Gastrocnemius medialis (tissue), 4 donors: Measurements from ENCODE around the gene CDC42EP3. TPM values are rescaled to one million over a fixed set of nuclear protein-coding genes. Genes with fewer than 3 reads are reported as not detected.

Experiments
- ATAC-seq, 2 donors: fragments of 150-250 bp; one replicate each; pipeline ENCODE4 v1.9.1; 2016
- DNase-seq, 2 donors: peaks; one replicate each; pipeline ENCODE4 v3.0.0-alpha.2; 2019
- H3K27ac ChIP-seq, 4 donors: fragments of 200-600 bp; sonication (generic); 1 replicate in 1 of 4; 2 replicates in 3 of 4; pipeline ENCODE4 v1.5.1; 2016 to 2018; ENCODE audit warnings: mild to moderate bottlenecking in 2 of 4, moderate library complexity in 1 of 4
- H3K27me3 ChIP-seq, 3 donors: fragments of 200-600 bp; sonication (generic) in 2 of 3; 1 replicate in 1 of 3; 2 replicates in 2 of 3; pipeline versions ENCODE4 v1.5.1 to v1.6.0; 2016 to 2019; ENCODE audit warnings: mild to moderate bottlenecking in 1 of 3, moderate library complexity in 1 of 3
- H3K36me3 ChIP-seq, 2 donors: fragments of 200-600 bp; sonication (generic) in 1 of 2; one replicate each; pipeline ENCODE4 v1.5.1; 2017 to 2018
- H3K4me1 ChIP-seq, 2 donors: fragments of 200-600 bp; sonication (generic) in 1 of 2; one replicate each; pipeline ENCODE4 v1.5.1; 2016 to 2017; ENCODE audit warnings: mild to moderate bottlenecking in 2 of 2
- H3K4me3 ChIP-seq, 4 donors: fragments of 200-600 bp; sonication (generic) in 3 of 4; 1 replicate in 1 of 4; 2 replicates in 3 of 4; pipeline ENCODE4 v1.5.1; 2016 to 2019; ENCODE audit warnings: mild to moderate bottlenecking in 2 of 4
- H3K9me3 ChIP-seq, 3 donors: fragments of 200-600 bp; sonication (generic) in 2 of 3; 1 replicate in 1 of 3; 2 replicates in 2 of 3; pipeline ENCODE4 v1.5.1; 2016 to 2019
- POLR2A ChIP-seq, 2 donors: fragments of 450-650 bp; IDR thresholded peaks; one replicate each; pipeline ENCODE4 v1.6.1; 2017; ENCODE audit warnings: antibody characterized with exemption in 2 of 2, mild to moderate bottlenecking in 2 of 2, moderate library complexity in 2 of 2
- in situ Hi-C, 4 donors: fragments of 200-750 bp; cut with MboI; loops; one replicate each; pipeline versions ENCODE4 v1.15.0 to v1.8.0; 2017; ENCODE audit warnings: low sequenced_read_pairs in 4 of 4
- intact Hi-C: fragments of 100-400 bp; cut with DNase I; formaldehyde crosslinking; loops from one replicate; pipeline ENCODE4 v1.15.1; 2023; ENCODE audit warnings: low total_unique reads
- total RNA-seq, 4 donors: library from RNA; depleted of rRNA; stranded (reverse); fragments of >200 nt; gene quantifications; one replicate each; pipeline versions ENCODE4 v1.1.0 to v1.2.3, GENCODE V29; 2016
- TF ChIP-seq, protein P1 (sequence below), 5 experiments: fragments of 450-650 bp in 3 of 5; fragments of 200-600 bp in 2 of 5; sonication (generic) in 2 of 5; IDR thresholded peaks in 4 of 5; conservative IDR thresholded peaks in 1 of 5; 1 replicate in 4 of 5; 2 replicates in 1 of 5; pipeline ENCODE4 v1.5.1; 2016 to 2019; ENCODE audit warnings: antibody characterized with exemption in 5 of 5, mild to moderate bottlenecking in 3 of 5, moderate library complexity in 3 of 5

Gene CDC42EP3
- total RNA-seq, 4 donors from 2014 or later: 20.0 to 90.6 (median 57.2) TPM

GRCh38 chr2:37642907-37643729, 28.3 kb downstream of the CDC42EP3 start:
- TF ChIP-seq, protein P1, sequence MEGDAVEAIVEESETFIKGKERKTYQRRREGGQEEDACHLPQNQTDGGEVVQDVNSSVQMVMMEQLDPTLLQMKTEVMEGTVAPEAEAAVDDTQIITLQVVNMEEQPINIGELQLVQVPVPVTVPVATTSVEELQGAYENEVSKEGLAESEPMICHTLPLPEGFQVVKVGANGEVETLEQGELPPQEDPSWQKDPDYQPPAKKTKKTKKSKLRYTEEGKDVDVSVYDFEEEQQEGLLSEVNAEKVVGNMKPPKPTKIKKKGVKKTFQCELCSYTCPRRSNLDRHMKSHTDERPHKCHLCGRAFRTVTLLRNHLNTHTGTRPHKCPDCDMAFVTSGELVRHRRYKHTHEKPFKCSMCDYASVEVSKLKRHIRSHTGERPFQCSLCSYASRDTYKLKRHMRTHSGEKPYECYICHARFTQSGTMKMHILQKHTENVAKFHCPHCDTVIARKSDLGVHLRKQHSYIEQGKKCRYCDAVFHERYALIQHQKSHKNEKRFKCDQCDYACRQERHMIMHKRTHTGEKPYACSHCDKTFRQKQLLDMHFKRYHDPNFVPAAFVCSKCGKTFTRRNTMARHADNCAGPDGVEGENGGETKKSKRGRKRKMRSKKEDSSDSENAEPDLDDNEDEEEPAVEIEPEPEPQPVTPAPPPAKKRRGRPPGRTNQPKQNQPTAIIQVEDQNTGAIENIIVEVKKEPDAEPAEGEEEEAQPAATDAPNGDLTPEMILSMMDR (IDR thresholded peaks at IDR 0.05 in 4 of 5, conservative IDR thresholded peaks at IDR 0.05 in 1 of 5): no peak
- TF ChIP-seq POLR2A (IDR thresholded peaks at IDR 0.05): no peak
- DNase-seq (no peak), ATAC-seq (no peak)
- in situ Hi-C loops: no loop called here
- Histone ChIP-seq H3K9me3 (no peaks in the 10 kb centered on the region), H3K4me3 (no peak overlapping the region), H3K27me3 (no peaks in the 10 kb centered on the region), H3K27ac (peak overlapping the region in 1 of 4 donors; percentile 13), H3K36me3 (peaks cover 0 to 18% of the 10 kb centered on the region in 2 donors), H3K4me1 (peaks cover 37 to 44% of the 10 kb centered on the region in 2 donors)
- intact Hi-C loops: no loop called here

DNA sequence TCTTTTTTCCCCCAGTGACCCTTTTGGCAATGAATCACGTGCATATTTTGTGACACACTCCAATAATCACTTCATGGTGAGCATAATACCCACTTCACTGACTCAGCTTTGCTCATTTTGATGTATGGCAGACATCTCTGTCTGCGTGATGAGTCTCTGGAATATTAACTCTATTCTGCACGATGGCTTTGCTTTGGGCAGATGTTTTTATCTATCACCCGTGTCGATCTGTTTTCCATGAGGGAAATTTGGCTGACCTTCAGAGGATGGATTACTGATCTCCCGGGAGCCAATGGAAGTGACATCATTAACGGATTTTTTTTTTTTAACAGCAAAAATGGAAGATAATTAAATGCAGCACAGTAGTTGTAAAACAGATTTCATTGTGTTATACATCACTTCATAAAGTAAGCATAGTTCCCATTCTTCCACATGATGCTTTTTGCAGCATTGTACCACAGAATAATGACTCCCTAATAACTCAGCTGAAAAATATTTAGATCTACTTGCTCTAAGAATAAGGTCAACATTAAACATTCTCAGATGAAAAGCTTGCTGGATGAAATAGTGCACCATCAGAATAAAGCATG, 29.8 kb downstream of the CDC42EP3 start:
- intact Hi-C loops: no loop called here

DNA sequence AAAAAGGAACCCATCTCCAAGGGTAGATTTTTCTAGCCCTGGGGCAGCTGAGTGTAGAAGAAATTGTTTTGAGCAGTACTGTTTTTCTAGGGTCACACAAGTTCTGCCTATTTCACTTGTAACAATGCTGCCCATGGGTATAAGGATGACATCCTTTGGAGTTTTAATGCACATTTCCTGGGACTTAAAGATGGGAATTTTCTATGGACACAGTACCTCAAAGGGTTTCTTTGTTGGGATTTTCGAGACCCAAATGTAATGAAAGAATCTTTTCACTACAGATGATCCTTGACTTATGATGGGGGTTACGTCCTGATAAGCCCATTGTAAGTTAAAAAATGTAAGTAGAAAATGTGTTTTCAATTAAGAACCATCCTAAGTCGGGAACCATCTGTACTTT, 31.8 kb downstream of the CDC42EP3 start:
- intact Hi-C loops: no loop called here
- in situ Hi-C loops: no loop called here
- H3K27ac ChIP-seq: peak overlapping the region in 1 of 4 donors; percentile 22

More for the DNA sequence above, 29.8 kb downstream of the CDC42EP3 start:
- Histone ChIP-seq H3K4me1 (peaks cover 23 to 30% of the 10 kb centered on the region in 2 donors), H3K27me3 (no peaks in the 10 kb centered on the region), H3K36me3 (peaks cover 0 to 18% of the 10 kb centered on the region in 2 donors), H3K9me3 (no peaks in the 10 kb centered on the region), H3K27ac (no peak overlapping the region), H3K4me3 (no peak overlapping the region)
- no peak for ATAC-seq
- in situ Hi-C loops: no loop called here
- no peak for DNase-seq
- TF ChIP-seq, protein P1 (IDR thresholded peaks at IDR 0.05 in 4 of 5, conservative IDR thresholded peaks at IDR 0.05 in 1 of 5): no peak
- no peak for TF ChIP-seq POLR2A (IDR thresholded peaks at IDR 0.05)

DNA sequence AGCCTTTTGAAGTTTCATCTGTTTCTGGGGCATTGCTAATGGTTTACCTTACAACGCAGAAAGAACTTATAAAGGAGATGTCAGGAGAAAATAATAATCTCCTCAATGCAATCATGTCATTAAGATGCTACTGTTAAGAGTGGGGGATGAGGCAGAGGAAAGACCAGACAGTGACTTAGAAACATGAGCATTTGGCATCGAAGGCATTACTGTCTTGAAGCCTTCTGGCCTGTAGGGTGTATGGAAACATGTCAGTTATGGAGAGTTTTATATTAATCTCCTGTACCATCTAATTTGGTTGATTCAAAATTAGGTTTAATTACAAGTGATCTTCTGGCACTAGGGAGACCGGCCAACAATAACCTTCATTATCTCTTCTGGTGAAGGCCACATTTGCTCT, 32.5 kb downstream of the CDC42EP3 start:
- Histone ChIP-seq H3K9me3 (no peaks in the 10 kb centered on the region), H3K27ac (peak overlapping the region in 1 of 4 donors; percentile 22), H3K36me3 (peaks cover 0 to under 1% of the 10 kb centered on the region in 2 donors), H3K4me3 (no peak overlapping the region), H3K27me3 (no peaks in the 10 kb centered on the region), H3K4me1 (peaks cover 5 to 16% of the 10 kb centered on the region in 2 donors)
- DNase-seq (no peak), ATAC-seq (no peak)
- in situ Hi-C loops (no loop called here), intact Hi-C loops (no loop called here)
- TF ChIP-seq, protein P1 (IDR thresholded peaks at IDR 0.05 in 4 of 5, conservative IDR thresholded peaks at IDR 0.05 in 1 of 5): no peak
- TF ChIP-seq POLR2A (IDR thresholded peaks at IDR 0.05): no peak

More for the DNA sequence above, 31.8 kb downstream of the CDC42EP3 start:
- ATAC-seq (no peak), DNase-seq (no peak)
- Histone ChIP-seq H3K9me3 (no peaks in the 10 kb centered on the region), H3K4me3 (no peak overlapping the region), H3K27me3 (no peaks in the 10 kb centered on the region), H3K36me3 (peaks cover 0 to 7% of the 10 kb centered on the region in 2 donors), H3K4me1 (peaks cover 8 to 18% of the 10 kb centered on the region in 2 donors)
- TF ChIP-seq, protein P1 (IDR thresholded peaks at IDR 0.05 in 4 of 5, conservative IDR thresholded peaks at IDR 0.05 in 1 of 5): no peak
- no peak for TF ChIP-seq POLR2A (IDR thresholded peaks at IDR 0.05)
